Measurements from ENCODE around the gene EFCAB6. TPM values are rescaled to one million over a fixed set of nuclear protein-coding genes. Genes with fewer than 3 reads are reported as not detected.
A peak's percentile ranks its signal among the peaks of the same experiment; 100 is the strongest.

The EFCAB6 gene
- total and polyA plus RNA-seq, 10 of the 15 experiments (the other 5 are each of a cell fraction or from before 2014, with no cell fraction given): 0.05 to 0.42 (median 0.19) TPM

GRCh38 chr22:43777286-43777685 is 34.8 kb downstream of the EFCAB6 start:
- intact Hi-C loops (cut with micrococcal nuclease; ENCODE audit: unreplicated experiment): no loop called here
- ChIA-PET RAD21 (ENCODE audit: unreplicated experiment) (interaction anchor here (2.3 kb wide), 1 partner anchor 26 kb away, joined by 10 read pairs; no protein-coding TSS in a partner anchor), CTCF (interaction anchor here (4.2 kb wide), 1 partner anchor 19 kb away, joined by 11 read pairs; no protein-coding TSS in a partner anchor), SMC1A (ENCODE audit: uncharacterized antibody, unreplicated experiment) (interaction anchor here (1.3 kb wide), 1 partner anchor 11 kb away, joined by 3 read pairs; no protein-coding TSS in a partner anchor), POLR2A (no interaction called here)
- no peak for DNase-seq (ENCODE audit: low read depth, low spot score)
- no peaks in the 10 kb centered on the region for H4K20me1 ChIP-seq (ENCODE audit: control insufficient read depth, insufficient read depth)
- in situ Hi-C loops (cut with MboI): no loop called here
- H3K27me3 ChIP-seq (replicated peaks in 1 of 2; ENCODE audit: control insufficient read depth in 2 of 2, insufficient read depth in 2 of 2, low read length in 1 of 2): no peaks in the 10 kb centered on the region
- no peaks in the 10 kb centered on the region for H3K79me2 ChIP-seq (ENCODE audit: control insufficient read depth, insufficient read depth, low read length)
- no peaks in the 10 kb centered on the region for H3K4me1 ChIP-seq (ENCODE audit: control insufficient read depth, insufficient read depth, low read length)
- no peak for FAIRE-seq
- no peaks in the 10 kb centered on the region for H3K36me3 ChIP-seq (ENCODE audit: control insufficient read depth in 2 of 2, insufficient read depth in 2 of 2, low read length in 1 of 2)
- peak; percentile 74 for TF ChIP-seq PBX3 (IDR thresholded peaks at IDR 0.05; ENCODE audit: insufficient replicate concordance, low read depth, low read length)
- peak; percentile 89 for TF ChIP-seq PKNOX1 (IDR thresholded peaks at IDR 0.05)
- TF ChIP-seq BMI1 (IDR thresholded peaks at IDR 0.05; ENCODE audit: borderline replicate concordance): no peak
- no peak for TF ChIP-seq NR2C2 (IDR thresholded peaks at IDR 0.05; ENCODE audit: borderline replicate concordance, control insufficient read depth, insufficient read length, low read depth)
- H3K4me3 ChIP-seq: no peak overlapping the region
- BruUV-seq (replicated peaks): no TSS peak
- H3K9me3 ChIP-seq (replicated peaks; ENCODE audit: control insufficient read depth, insufficient read depth, low read length): no peaks in the 10 kb centered on the region
- no peak overlapping the region for H3K4me2 ChIP-seq (ENCODE audit: control insufficient read depth, insufficient read depth)
- H3K9ac ChIP-seq (ENCODE audit: control insufficient read depth, insufficient read depth, low read length): no peak overlapping the region
- no peak for ATAC-seq
- no peak overlapping the region for H2AFZ ChIP-seq (ENCODE audit: control insufficient read depth, low read depth, low read length)
- H3K27ac ChIP-seq (ENCODE audit: control insufficient read depth, insufficient read depth): no peak overlapping the region
- 36% methylated on average over 4 of the region's 4 CpGs for whole genome bisulfite sequencing (ENCODE audit: insufficient coverage, insufficient replicate concordance, low lambda C conversion rate, missing lambda C conversion rate)

Data from GM12878 (cell line).